Hindlimb muscle (tissue), 1 donor: ENCODE measurements around the gene DAP3. TPM values are rescaled to one million over a fixed set of nuclear protein-coding genes. Genes with fewer than 3 reads are reported as not detected.

Experiments
- polyA plus RNA-seq: library from polyadenylated mRNA; unstranded; fragments of 120-200 nt; gene quantifications from one replicate; pipeline ENCODE4 v1.2.1, GENCODE V29; 2013; ENCODE audit not compliant: insufficient read length

Gene DAP3
- polyA plus RNA-seq, 1 donor, result 136 TPM

Other genes with a start within 250 kb of the DAP3 start
- gene ASH1L, start 126.3 kb upstream of the DAP3 start, polyA plus RNA-seq, result 27.4 TPM
- 34.6 TPM for gene MSTO1, start 78.9 kb upstream of the DAP3 start, polyA plus RNA-seq
- 56.5 TPM for gene YY1AP1, start 317 bp upstream of the DAP3 start, polyA plus RNA-seq
- 35.8 TPM for gene GON4L, start 168.1 kb downstream of the DAP3 start, polyA plus RNA-seq
- 12.9 TPM for gene SYT11, start 170.5 kb downstream of the DAP3 start, polyA plus RNA-seq
- 23.4 TPM for gene RIT1, start 222.3 kb downstream of the DAP3 start, polyA plus RNA-seq
- 36.6 TPM for gene KHDC4, start 245.3 kb downstream of the DAP3 start, polyA plus RNA-seq